ENCODE results near the gene GATA5. TPM values are rescaled to one million over a fixed set of nuclear protein-coding genes. Genes with fewer than 3 reads are reported as not detected.
A peak's percentile ranks its signal among the peaks of the same experiment; 100 is the strongest.

The GATA5 gene
- total RNA-seq, 4 donors from 2014 or later = not detected

- Histone ChIP-seq H3K9me3 (no peaks in the 10 kb centered on the region), H3K27me3 (peaks cover 12 to 18% (median 12%) of the 10 kb centered on the region in 3 donors), H3K4me3 (no peak overlapping the region), H3K4me1 (no peaks in the 10 kb centered on the region), H3K36me3 (no peaks in the 10 kb centered on the region), H3K27ac (no peak overlapping the region)
- TF ChIP-seq POLR2A (IDR thresholded peaks at IDR 0.05) = no peak
- no peak for TF ChIP-seq CTCF (IDR thresholded peaks at IDR 0.05 in 4 of 5, conservative IDR thresholded peaks at IDR 0.05 in 1 of 5)
- DNase-seq = no peak
- in situ Hi-C loops (cut with MboI; ENCODE audit: low sequenced_read_pairs in 4 of 4) (no loop called here), intact Hi-C loops (cut with DNase I; ENCODE audit: low total_unique reads) (no loop called here)
- no peak for ATAC-seq
These were observed 31.5 kb downstream of the GATA5 start for GRCh38 chr20:62444286-62444685.

- Histone ChIP-seq H3K36me3 (no peaks in the 10 kb centered on the region), H3K27ac (no peak overlapping the region), H3K4me3 (no peak overlapping the region), H3K9me3 (no peaks in the 10 kb centered on the region), H3K27me3 (peaks cover 8 to 18% (median 12%) of the 10 kb centered on the region in 3 donors), H3K4me1 (peaks cover 0 to 4% of the 10 kb centered on the region in 2 donors)
- in situ Hi-C loops (cut with MboI; ENCODE audit: low sequenced_read_pairs in 4 of 4) (no loop called here), intact Hi-C loops (cut with DNase I; ENCODE audit: low total_unique reads) (no loop called here)
- ATAC-seq = no peak
- no peak for DNase-seq
- TF ChIP-seq POLR2A (IDR thresholded peaks at IDR 0.05) = no peak
- TF ChIP-seq CTCF (IDR thresholded peaks at IDR 0.05 in 4 of 5, conservative IDR thresholded peaks at IDR 0.05 in 1 of 5) = no peak
These were observed 33.7 kb downstream of the GATA5 start for GRCh38 chr20:62441987-62442539.

GRCh38 chr20:62439218-62439617 lies 36.6 kb downstream of the GATA5 start:
- H3K4me1 ChIP-seq = peaks cover 2 to 7% of the 10 kb centered on the region in 2 donors
- peaks cover 2 to 7% (median 3%) of the 10 kb centered on the region in 3 donors for H3K27me3 ChIP-seq
- H3K36me3 ChIP-seq = no peaks in the 10 kb centered on the region
- no peak for DNase-seq
- intact Hi-C loops (cut with DNase I; ENCODE audit: low total_unique reads) (no loop called here), in situ Hi-C loops (cut with MboI; ENCODE audit: low sequenced_read_pairs in 4 of 4) (no loop called here)
- H3K4me3 ChIP-seq = no peak overlapping the region
- H3K27ac ChIP-seq = no peak overlapping the region
- TF ChIP-seq POLR2A (IDR thresholded peaks at IDR 0.05) = no peak
- TF ChIP-seq CTCF (IDR thresholded peaks at IDR 0.05 in 4 of 5, conservative IDR thresholded peaks at IDR 0.05 in 1 of 5) = no peak
- H3K9me3 ChIP-seq = no peaks in the 10 kb centered on the region
- no peak for ATAC-seq

- in situ Hi-C loops (cut with MboI; ENCODE audit: low sequenced_read_pairs in 4 of 4) (no loop called here), intact Hi-C loops (cut with DNase I; ENCODE audit: low total_unique reads) (no loop called here)
- peaks cover 13 to 18% of the 10 kb centered on the region in 2 donors for H3K4me1 ChIP-seq
- H3K27me3 ChIP-seq = peaks cover 0 to under 1% (median 0%) of the 10 kb centered on the region in 3 donors
- no peak overlapping the region for H3K4me3 ChIP-seq
- H3K36me3 ChIP-seq = no peaks in the 10 kb centered on the region
- H3K27ac ChIP-seq = no peak overlapping the region
- no peak for ATAC-seq
- peak in 1 of 2 donors; percentile 33 for DNase-seq
- no peak for TF ChIP-seq POLR2A (IDR thresholded peaks at IDR 0.05)
- no peak for TF ChIP-seq CTCF (IDR thresholded peaks at IDR 0.05 in 4 of 5, conservative IDR thresholded peaks at IDR 0.05 in 1 of 5)
- no peaks in the 10 kb centered on the region for H3K9me3 ChIP-seq
These were observed 37.9 kb downstream of the GATA5 start for GRCh38 chr20:62437927-62438326.

- no peak for DNase-seq
- Histone ChIP-seq H3K4me3 (no peak overlapping the region), H3K4me1 (peaks cover 13 to 18% of the 10 kb centered on the region in 2 donors), H3K27me3 (no peaks in the 10 kb centered on the region), H3K27ac (no peak overlapping the region), H3K9me3 (no peaks in the 10 kb centered on the region), H3K36me3 (no peaks in the 10 kb centered on the region)
- no peak for TF ChIP-seq CTCF (IDR thresholded peaks at IDR 0.05 in 4 of 5, conservative IDR thresholded peaks at IDR 0.05 in 1 of 5)
- TF ChIP-seq POLR2A (IDR thresholded peaks at IDR 0.05) = no peak
- ATAC-seq = no peak
- intact Hi-C loops (cut with DNase I; ENCODE audit: low total_unique reads) (no loop called here), in situ Hi-C loops (cut with MboI; ENCODE audit: low sequenced_read_pairs in 4 of 4) (no loop called here)
These were observed 38.3 kb downstream of the GATA5 start for GRCh38 chr20:62437496-62437895.

Data from gastrocnemius medialis (tissue), 4 donors.